H1 (cell line): ENCODE data around the gene TAS2R41. TPM values are rescaled to one million over a fixed set of nuclear protein-coding genes. Genes with fewer than 3 reads are reported as not detected.

ENCODE experiments used
- polyA plus RNA-seq, 7 experiments: library from polyadenylated mRNA; depleted of rRNA in 3 of 7; stranded (reverse) in 5 of 7; unstranded in 2 of 7; fragments of >200 nt in 5 of 7; fragments of 200-250 nt in 2 of 7; gene quantifications; 1 replicate in 5 of 7; 2 replicates in 1 of 7; 4 replicates in 1 of 7; pipeline versions ENCODE4 v1.2.1 to v1.2.3, GENCODE V29; 2011 to 2013; ENCODE audit warnings: missing spikeins in 2 of 7, mixed read lengths in 2 of 7
- total RNA-seq: library from RNA; stranded (reverse); fragmentation: NEBNext Ultra II Directional; extraction: Animal tissue kit (Norgen Biotek cat#: 25700); gene quantifications from 2 replicates; pipeline ENCODE4 v1.2.1, GENCODE V29; 2021
- TF ChIP-seq, protein P1 (sequence below): fragments of 300-600 bp; sonication (generic); IDR thresholded peaks from 2 replicates; pipeline ENCODE4 v1.7.1; 2012; ENCODE audit warnings: low read length, moderate library complexity, mild to moderate bottlenecking, inconsistent platforms; ENCODE audit not compliant: insufficient replicate concordance

TAS2R41 gene
- total and polyA plus RNA-seq, 2 of the 8 experiments (the other 6 are each of a cell fraction or from before 2014, with no cell fraction given): 0.12 TPM; not detected in 1

DNA sequence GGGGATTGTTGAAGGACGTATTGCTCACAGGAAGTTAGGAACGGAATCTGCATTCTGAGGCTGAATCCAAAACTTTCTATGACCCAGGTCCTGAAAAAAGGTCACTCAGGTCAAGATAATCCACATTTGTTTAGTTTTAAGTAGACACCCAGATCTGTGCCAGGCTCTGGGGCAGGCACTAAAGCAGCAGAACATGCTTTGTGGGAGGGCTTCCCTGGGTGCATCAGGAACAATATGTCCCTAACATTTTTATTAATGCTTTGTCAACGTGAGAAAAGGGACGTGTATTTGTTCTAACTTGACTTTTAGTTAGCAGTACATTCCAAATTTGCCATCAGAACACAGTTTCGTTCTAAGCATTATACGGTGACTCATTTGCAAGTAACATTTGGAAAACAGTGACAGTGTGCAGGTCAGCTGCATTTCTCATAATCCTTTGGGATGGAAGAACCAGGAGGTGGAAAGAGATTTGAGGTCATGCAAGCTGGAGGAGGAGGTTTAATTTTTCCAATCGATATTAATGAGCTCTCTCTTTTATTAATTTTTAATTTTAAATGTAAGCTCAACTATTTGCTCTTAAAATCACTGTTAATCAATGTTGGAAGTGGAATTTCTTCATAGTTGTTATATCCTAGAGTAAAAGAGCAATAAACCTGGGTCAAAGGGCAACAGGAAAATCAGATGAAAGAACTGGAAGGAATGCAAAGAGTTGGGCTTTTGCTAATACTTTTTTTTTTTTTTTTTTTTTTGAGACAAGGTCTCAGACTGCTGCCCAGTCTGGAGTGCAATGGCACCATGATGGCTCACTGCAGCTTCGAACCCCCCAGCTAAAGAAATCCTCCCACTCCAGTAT lies 35.0 kb downstream of the TAS2R41 start (continued):
- TF ChIP-seq, protein P1, sequence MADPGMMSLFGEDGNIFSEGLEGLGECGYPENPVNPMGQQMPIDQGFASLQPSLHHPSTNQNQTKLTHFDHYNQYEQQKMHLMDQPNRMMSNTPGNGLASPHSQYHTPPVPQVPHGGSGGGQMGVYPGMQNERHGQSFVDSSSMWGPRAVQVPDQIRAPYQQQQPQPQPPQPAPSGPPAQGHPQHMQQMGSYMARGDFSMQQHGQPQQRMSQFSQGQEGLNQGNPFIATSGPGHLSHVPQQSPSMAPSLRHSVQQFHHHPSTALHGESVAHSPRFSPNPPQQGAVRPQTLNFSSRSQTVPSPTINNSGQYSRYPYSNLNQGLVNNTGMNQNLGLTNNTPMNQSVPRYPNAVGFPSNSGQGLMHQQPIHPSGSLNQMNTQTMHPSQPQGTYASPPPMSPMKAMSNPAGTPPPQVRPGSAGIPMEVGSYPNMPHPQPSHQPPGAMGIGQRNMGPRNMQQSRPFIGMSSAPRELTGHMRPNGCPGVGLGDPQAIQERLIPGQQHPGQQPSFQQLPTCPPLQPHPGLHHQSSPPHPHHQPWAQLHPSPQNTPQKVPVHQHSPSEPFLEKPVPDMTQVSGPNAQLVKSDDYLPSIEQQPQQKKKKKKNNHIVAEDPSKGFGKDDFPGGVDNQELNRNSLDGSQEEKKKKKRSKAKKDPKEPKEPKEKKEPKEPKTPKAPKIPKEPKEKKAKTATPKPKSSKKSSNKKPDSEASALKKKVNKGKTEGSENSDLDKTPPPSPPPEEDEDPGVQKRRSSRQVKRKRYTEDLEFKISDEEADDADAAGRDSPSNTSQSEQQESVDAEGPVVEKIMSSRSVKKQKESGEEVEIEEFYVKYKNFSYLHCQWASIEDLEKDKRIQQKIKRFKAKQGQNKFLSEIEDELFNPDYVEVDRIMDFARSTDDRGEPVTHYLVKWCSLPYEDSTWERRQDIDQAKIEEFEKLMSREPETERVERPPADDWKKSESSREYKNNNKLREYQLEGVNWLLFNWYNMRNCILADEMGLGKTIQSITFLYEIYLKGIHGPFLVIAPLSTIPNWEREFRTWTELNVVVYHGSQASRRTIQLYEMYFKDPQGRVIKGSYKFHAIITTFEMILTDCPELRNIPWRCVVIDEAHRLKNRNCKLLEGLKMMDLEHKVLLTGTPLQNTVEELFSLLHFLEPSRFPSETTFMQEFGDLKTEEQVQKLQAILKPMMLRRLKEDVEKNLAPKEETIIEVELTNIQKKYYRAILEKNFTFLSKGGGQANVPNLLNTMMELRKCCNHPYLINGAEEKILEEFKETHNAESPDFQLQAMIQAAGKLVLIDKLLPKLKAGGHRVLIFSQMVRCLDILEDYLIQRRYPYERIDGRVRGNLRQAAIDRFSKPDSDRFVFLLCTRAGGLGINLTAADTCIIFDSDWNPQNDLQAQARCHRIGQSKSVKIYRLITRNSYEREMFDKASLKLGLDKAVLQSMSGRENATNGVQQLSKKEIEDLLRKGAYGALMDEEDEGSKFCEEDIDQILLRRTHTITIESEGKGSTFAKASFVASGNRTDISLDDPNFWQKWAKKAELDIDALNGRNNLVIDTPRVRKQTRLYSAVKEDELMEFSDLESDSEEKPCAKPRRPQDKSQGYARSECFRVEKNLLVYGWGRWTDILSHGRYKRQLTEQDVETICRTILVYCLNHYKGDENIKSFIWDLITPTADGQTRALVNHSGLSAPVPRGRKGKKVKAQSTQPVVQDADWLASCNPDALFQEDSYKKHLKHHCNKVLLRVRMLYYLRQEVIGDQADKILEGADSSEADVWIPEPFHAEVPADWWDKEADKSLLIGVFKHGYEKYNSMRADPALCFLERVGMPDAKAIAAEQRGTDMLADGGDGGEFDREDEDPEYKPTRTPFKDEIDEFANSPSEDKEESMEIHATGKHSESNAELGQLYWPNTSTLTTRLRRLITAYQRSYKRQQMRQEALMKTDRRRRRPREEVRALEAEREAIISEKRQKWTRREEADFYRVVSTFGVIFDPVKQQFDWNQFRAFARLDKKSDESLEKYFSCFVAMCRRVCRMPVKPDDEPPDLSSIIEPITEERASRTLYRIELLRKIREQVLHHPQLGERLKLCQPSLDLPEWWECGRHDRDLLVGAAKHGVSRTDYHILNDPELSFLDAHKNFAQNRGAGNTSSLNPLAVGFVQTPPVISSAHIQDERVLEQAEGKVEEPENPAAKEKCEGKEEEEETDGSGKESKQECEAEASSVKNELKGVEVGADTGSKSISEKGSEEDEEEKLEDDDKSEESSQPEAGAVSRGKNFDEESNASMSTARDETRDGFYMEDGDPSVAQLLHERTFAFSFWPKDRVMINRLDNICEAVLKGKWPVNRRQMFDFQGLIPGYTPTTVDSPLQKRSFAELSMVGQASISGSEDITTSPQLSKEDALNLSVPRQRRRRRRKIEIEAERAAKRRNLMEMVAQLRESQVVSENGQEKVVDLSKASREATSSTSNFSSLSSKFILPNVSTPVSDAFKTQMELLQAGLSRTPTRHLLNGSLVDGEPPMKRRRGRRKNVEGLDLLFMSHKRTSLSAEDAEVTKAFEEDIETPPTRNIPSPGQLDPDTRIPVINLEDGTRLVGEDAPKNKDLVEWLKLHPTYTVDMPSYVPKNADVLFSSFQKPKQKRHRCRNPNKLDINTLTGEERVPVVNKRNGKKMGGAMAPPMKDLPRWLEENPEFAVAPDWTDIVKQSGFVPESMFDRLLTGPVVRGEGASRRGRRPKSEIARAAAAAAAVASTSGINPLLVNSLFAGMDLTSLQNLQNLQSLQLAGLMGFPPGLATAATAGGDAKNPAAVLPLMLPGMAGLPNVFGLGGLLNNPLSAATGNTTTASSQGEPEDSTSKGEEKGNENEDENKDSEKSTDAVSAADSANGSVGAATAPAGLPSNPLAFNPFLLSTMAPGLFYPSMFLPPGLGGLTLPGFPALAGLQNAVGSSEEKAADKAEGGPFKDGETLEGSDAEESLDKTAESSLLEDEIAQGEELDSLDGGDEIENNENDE: no peak
